NCI-H69 (cell line): ENCODE measurements around the gene SOX6.
"Not testable (repeated sequence)": the region's sequence is repeated elsewhere in the genome, so short reads cannot be mapped to it uniquely, and the experiment has no call there.

Experiments
- DNase-seq: peaks from one replicate; lab custom pipeline; 2025; lab: John Stamatoyannopoulos, UW

Gene SOX6

DNA sequence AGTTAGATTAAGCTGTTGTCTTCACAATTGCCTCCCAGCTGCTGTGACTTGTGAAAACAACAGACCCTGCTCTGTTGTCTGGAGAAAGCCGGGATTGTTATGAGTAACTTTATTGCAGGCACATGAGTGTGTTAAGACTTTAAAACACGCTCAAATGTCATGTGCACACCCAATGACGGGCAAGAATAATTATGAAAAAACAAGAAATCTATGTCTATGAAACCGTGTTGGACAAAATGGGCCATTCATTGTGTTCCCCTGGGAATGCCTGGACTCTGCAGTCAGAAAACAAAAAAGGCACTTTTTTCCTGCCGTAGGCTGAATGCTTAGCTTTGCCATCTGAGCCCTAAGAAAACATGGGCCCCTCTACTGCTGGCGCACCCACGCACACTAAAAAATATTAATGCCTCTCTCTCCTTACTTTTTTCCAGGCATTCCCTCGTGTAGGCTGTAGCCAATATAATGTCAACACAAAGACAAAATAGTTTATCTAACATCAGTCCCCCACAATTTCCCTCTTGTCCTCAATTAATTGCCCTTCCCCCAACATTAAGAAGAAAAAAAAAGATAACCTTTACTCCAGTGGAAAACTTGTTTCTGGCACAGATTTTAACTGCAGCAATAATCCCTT lies 207.9 kb downstream of the SOX6 start:
- peak; percentile 27 for DNase-seq

GRCh38 chr11:16146980-16147379 lies 209.4 kb downstream of the SOX6 start:
- DNase-seq: not testable (repeated sequence)

DNA sequence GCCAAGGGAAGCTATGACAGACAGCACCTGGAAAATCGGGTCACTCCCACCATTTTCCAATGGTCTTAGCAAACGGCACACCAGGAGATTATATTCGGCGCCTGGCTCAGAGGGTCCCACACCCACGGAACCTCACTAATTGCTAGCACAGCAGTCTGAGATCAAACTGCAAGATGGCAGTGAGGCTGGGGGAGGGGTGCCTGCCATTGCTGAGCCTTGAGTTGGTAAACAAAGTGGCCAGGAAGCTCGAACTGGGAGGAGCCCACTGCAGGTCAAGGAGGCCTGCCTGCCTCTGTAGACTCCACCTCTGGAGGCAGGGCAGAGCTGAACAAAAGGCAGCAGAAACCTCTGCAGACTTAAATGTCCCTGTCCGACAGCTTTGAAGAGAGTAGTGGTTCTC lies 214.7 kb downstream of the SOX6 start:
- DNase-seq: not testable (repeated sequence)

DNA sequence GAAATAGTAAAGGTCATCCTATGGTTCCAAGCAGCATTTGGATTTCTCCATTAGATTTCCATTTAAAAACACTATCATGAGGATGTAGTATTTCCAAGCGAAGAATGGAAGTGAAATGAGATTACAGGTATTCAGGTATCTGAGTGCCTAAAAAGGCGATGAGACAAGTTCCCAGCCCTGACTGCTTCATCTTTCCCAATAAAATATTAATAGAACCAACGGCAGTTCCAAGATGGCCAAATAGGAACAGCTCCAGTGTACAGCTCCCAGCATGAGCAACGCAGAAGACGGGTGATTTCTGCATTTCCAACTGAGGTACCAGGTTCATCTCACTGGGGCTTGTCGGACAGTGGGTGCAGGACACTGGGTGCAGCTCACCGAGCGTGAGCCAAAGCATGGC lies 215.2 kb downstream of the SOX6 start:
- not testable (repeated sequence) for DNase-seq

DNA sequence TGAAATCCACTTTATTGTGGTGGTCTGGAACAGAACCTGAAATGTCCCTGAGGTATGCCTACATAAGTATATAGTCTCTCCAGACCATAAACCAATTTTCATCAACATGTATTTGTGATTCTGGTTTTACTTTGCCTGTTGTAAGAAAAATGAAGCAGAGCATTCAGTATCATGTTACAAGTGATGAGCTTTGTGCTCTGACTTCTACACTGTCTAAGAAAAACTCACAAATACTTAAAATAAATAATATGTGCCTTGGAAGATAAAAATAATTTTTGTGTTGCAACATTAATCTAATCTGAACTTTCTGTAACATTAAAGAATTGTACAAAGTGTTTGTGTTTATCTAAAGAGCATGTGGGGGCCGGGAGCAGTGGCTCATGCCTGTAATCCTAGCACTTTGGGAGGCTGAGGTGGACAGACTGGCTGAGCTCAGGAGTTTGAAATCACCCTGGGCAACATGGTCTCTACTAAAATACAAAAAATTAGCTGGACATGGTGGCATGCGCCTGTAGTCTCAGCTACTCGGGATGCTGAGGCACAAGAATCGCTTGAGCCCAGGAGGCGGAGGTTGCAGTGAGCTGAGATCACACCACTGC lies 219.5 kb downstream of the SOX6 start:
- no peak for DNase-seq

DNA sequence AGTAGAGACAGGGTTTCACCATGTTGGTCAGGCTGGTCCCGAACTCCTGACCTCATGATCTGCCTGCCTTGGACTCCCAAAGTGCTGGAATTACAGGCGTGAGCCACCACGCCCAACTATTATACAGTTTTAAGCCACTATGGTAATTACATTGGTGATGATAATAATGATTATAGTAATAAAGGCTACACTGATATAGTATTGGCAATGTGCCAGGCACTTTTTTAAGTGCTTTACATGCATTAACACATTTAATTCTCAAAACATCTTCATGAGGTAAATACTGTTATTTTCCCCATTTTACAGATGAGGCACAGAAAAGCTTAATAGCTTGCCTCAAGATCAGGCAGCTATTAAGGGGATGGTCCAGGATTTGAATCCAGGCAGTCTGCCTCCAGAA lies 222.5 kb downstream of the SOX6 start:
- DNase-seq: peak; percentile 10

- DNase-seq: no peak
These were observed 228.6 kb downstream of the SOX6 start for GRCh38 chr11:16127732-16128131.

DNA sequence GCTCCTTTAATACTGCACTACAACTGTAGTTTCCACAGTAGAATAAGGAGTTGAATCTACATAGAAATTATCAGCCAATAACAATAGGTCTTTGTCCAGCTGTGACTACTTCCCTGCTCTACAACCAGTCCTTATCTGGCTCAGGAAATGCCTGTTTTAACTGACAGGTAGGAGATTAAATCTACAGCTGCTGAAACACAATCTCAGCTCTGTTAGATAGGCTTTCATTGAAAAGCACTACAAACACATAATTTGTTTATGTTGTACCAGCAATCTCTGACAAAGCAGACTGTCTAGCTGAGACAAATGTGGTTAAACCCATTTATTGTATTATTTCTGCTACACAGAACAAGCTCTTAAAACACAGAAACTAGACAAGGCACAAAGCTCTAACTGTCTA lies 230.0 kb downstream of the SOX6 start:
- DNase-seq: peak; percentile 61

DNA sequence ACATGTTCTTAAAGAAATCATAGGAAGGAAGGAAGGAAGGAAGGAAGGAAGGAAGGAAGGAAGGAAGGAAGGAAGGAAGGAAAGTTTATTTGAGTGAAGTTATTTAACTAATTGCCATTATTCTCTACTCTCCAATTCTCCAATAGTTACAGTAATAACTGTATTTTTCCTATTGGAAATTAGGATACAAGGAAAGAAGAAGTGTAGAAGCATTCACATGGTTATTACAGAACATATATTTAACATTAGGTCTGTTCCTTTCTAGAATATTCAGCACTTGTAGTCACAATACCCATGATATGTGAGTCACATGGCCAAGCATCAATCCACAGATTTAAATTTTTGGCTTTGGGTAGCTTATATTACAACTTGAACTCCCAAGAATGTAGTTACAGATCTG lies 230.6 kb downstream of the SOX6 start:
- DNase-seq: no peak

- no peak for DNase-seq
These were observed 232.0 kb downstream of the SOX6 start for GRCh38 chr11:16124390-16124789.

GRCh38 chr11:16121853-16122252 lies 234.5 kb downstream of the SOX6 start:
- DNase-seq: no peak

GRCh38 chr11:16120008-16120407 lies 236.3 kb downstream of the SOX6 start:
- DNase-seq: no peak

- peak; percentile 66 for DNase-seq
These were observed 238.2 kb downstream of the SOX6 start for GRCh38 chr11:16117989-16118756.

GRCh38 chr11:16114978-16115871 lies 241.1 kb downstream of the SOX6 start:
- no peak for DNase-seq

DNA sequence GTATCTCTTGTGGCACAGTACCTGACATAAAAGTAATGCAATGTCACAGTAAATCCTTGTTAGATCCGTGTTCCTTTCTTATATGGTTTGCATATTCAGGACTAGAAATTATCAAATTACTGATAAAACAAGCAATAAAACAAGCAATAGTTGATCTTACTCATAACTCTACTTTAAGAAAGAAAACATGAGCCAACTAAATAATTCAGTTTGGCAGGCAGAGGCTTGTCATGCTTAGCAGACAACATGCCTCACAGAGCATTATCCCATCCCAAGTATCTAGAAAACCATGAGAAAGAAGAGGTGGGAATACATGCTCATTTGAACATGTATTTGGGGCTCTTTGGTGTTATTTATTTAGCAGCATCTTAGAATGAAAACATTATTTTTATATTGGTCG lies 241.9 kb downstream of the SOX6 start:
- DNase-seq: no peak

DNA sequence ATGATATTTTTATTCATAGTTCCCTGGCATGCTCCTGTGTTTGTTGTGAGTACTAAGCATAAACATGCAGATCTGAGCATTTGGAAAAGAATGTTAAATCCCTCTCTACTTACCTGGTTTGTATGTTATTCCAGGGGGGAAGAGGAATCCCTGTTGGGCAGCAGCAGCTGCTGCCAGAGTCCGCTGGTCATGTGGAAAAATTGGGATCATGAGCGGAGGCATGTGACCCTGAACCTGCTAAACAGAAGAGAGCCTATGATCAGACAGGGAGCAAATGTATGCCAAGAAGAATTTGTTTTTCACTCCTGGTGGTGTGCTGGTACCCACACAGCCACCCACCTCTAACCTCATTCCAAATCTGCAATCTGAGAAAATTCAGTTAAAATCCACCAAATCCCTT lies 244.7 kb downstream of the SOX6 start:
- no peak for DNase-seq

DNA sequence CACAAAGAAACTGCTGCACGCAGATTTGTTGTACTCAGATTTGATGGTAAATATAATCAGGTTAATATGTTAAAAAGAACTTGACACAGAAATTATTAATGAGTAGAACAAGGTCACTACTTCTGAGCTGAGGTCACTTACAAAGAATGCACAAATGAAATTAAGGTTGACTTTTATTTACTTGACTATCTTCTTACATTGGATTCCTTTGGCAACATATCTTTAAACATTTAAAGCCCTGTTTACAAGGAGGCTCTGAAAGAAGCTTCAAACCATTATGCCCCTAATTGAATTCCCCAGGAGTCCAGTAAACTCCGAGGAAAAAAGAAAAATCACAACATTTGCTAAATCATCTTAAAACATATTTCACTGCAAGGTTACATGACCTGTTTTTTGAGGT lies 245.5 kb downstream of the SOX6 start:
- DNase-seq: no peak

GRCh38 chr11:16099343-16099900 lies 256.9 kb downstream of the SOX6 start:
- peak; percentile 76 for DNase-seq

DNA sequence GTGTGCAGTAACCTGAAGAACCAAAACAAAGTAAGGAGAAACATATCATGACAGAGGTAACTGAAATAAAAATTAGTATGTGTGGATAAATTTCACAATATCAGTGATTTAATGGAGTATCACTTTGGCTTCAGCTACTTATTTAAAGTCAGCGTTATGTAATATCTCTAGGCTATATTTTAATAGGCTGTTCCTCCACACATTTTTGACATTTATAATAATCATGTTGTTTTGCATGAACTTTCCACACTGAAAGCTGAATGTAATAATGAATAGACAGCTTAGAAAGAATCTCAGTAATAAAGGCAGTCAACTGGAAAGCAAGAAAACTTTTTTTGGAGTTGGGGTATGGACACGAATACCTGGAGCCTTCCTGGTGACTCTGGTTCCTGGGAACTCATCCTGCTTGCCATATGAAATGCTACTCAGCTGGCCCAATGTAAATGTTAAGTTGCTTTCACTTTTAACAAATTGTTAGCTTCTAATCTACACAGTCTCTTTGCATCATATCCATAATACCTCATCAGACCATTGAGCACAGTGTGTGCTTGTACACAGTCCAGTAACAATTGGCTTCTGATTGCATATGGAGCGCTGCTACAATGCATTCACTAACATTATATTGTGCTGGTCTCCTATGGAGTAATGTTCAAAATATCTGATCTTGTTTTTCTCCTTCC lies 257.7 kb downstream of the SOX6 start:
- DNase-seq: peak; percentile 68

- DNase-seq: peak; percentile 95
These were observed 258.8 kb downstream of the SOX6 start for GRCh38 chr11:16097543-16097942.

DNA sequence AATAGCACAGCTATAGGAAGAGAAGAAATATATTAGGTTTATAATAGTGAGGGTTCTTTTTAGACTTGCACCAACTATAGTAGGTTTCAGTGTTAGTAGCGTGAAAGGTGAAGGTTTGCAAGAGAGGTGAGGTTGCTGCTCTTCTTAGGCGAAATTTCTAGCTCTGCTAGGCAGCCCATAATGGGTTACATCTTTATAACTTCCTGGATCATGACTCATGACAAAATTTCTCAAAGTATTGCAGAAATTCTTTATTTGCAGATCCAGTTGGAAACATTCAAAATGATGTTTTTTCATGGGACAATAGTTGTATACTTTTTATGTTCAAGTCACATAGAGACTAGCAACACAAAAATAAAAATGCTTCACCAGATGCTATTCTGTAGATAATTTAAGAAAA lies 260.0 kb downstream of the SOX6 start:
- DNase-seq: no peak
